Lower leg skin (tissue), 4 donors: ENCODE data around the gene FSTL5. TPM values are rescaled to one million over a fixed set of nuclear protein-coding genes. Genes with fewer than 3 reads are reported as not detected.

ENCODE experiments used
- DNase-seq, 2 donors: peaks; one replicate each; pipeline ENCODE4 v3.0.0-alpha.2; 2019; ENCODE audit warnings: low spot score in 2 of 2
- H3K4me3 ChIP-seq: fragments of 200-600 bp; sonication (generic); 2 replicates; pipeline ENCODE4 v1.5.1; 2017; ENCODE audit warnings: mild to moderate bottlenecking, low read depth; ENCODE audit not compliant: poor library complexity, severe bottlenecking
- CTCF ChIP-seq, 3 donors: fragments of 450-650 bp; IDR thresholded peaks; one replicate each; pipeline ENCODE4 v1.5.1; 2016; ENCODE audit warnings: antibody characterized with exemption in 3 of 3, mild to moderate bottlenecking in 3 of 3, moderate library complexity in 2 of 3
- POLR2A ChIP-seq, 2 donors: fragments of 450-650 bp; IDR thresholded peaks; one replicate each; pipeline ENCODE4 v1.6.1; 2016 to 2017; ENCODE audit warnings: antibody characterized with exemption in 2 of 2, mild to moderate bottlenecking in 1 of 2, moderate library complexity in 1 of 2
- WGBS, 2 donors: methylation state at CpG; one replicate each; pipeline ENCODE4 v1.1.5; 2018; 5-methylcytosine and 5-hydroxymethylcytosine counted together
- intact Hi-C: fragments of 100-400 bp; cut with DNase I; formaldehyde crosslinking; loops from one replicate; pipeline ENCODE4 v1.15.0; 2023; ENCODE audit warnings: low total_unique reads
- total RNA-seq, 4 donors: library from RNA; depleted of rRNA; stranded (reverse); fragments of >200 nt; gene quantifications; one replicate each; pipeline ENCODE4 v1.1.0, GENCODE V29; 2016

The FSTL5 gene
- total RNA-seq, 4 donors from 2014 or later: not detected

GRCh38 chr4:161952382-161952781 is 211.4 kb downstream of the FSTL5 start:
- no peak for TF ChIP-seq CTCF (IDR thresholded peaks at IDR 0.05)
- H3K4me3 ChIP-seq: no peak overlapping the region
- WGBS, 2 donors: 65 to 82% methylated on average over 2 of the region's 2 CpGs
- no peak for DNase-seq
- intact Hi-C loops: no loop called here

GRCh38 chr4:161949946-161950725 is 213.7 kb downstream of the FSTL5 start:
- WGBS, 2 donors: 59 to 62% methylated on average over 4 of the region's 4 CpGs
- intact Hi-C loops: no loop called here
- TF ChIP-seq CTCF (IDR thresholded peaks at IDR 0.05) (no peak), POLR2A (IDR thresholded peaks at IDR 0.05) (no peak)
- H3K4me3 ChIP-seq: no peak overlapping the region
- no peak for DNase-seq

GRCh38 chr4:161948026-161948770 is 215.6 kb downstream of the FSTL5 start:
- intact Hi-C loops: no loop called here
- WGBS, 2 donors: 91 to 94% methylated on average over 6 of the region's 6 CpGs
- DNase-seq: no peak
- TF ChIP-seq CTCF (IDR thresholded peaks at IDR 0.05): no peak
- no peak for TF ChIP-seq POLR2A (IDR thresholded peaks at IDR 0.05)
- no peak overlapping the region for H3K4me3 ChIP-seq

- intact Hi-C loops: no loop called here
- no peak overlapping the region for H3K4me3 ChIP-seq
- WGBS, 2 donors: 82 to 100% methylated on average over 1 of the region's 1 CpG
- TF ChIP-seq CTCF (IDR thresholded peaks at IDR 0.05) (no peak), POLR2A (IDR thresholded peaks at IDR 0.05) (no peak)
- no peak for DNase-seq
Observed at GRCh38 chr4:161937596-161937995, 226.2 kb downstream of the FSTL5 start.

- TF ChIP-seq POLR2A (IDR thresholded peaks at IDR 0.05) (no peak), CTCF (IDR thresholded peaks at IDR 0.05) (no peak)
- WGBS, 2 donors: 29 to 32% methylated on average over 1 of the region's 1 CpG
- no peak for DNase-seq
- intact Hi-C loops: no loop called here
- H3K4me3 ChIP-seq: no peak overlapping the region
Observed at GRCh38 chr4:161936625-161937550, 226.9 kb downstream of the FSTL5 start.
